Gastrocnemius medialis (tissue), 4 donors: ENCODE measurements around the gene EPSTI1.

Experiments
- POLR2A ChIP-seq, 2 donors: fragments of 450-650 bp; IDR thresholded peaks; one replicate each; pipeline ENCODE4 v1.6.1; 2017; ENCODE audit warnings: antibody characterized with exemption in 2 of 2, mild to moderate bottlenecking in 2 of 2, moderate library complexity in 2 of 2
- TF ChIP-seq, protein P1 (sequence below), 5 experiments: fragments of 450-650 bp in 3 of 5; fragments of 200-600 bp in 2 of 5; sonication (generic) in 2 of 5; IDR thresholded peaks in 4 of 5; conservative IDR thresholded peaks in 1 of 5; 1 replicate in 4 of 5; 2 replicates in 1 of 5; pipeline ENCODE4 v1.5.1; 2016 to 2019; ENCODE audit warnings: antibody characterized with exemption in 5 of 5, mild to moderate bottlenecking in 3 of 5, moderate library complexity in 3 of 5

GRCh38 chr13:42893214-42893671 is 98.8 kb downstream of the EPSTI1 start:
- TF ChIP-seq, protein P1, sequence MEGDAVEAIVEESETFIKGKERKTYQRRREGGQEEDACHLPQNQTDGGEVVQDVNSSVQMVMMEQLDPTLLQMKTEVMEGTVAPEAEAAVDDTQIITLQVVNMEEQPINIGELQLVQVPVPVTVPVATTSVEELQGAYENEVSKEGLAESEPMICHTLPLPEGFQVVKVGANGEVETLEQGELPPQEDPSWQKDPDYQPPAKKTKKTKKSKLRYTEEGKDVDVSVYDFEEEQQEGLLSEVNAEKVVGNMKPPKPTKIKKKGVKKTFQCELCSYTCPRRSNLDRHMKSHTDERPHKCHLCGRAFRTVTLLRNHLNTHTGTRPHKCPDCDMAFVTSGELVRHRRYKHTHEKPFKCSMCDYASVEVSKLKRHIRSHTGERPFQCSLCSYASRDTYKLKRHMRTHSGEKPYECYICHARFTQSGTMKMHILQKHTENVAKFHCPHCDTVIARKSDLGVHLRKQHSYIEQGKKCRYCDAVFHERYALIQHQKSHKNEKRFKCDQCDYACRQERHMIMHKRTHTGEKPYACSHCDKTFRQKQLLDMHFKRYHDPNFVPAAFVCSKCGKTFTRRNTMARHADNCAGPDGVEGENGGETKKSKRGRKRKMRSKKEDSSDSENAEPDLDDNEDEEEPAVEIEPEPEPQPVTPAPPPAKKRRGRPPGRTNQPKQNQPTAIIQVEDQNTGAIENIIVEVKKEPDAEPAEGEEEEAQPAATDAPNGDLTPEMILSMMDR (IDR thresholded peaks at IDR 0.05 in 4 of 5, conservative IDR thresholded peaks at IDR 0.05 in 1 of 5): no peak
- no peak for TF ChIP-seq POLR2A (IDR thresholded peaks at IDR 0.05)
